Left hindlimb (tissue), 1 donor: ENCODE data around the gene CHST13.
"Not testable (repeated sequence)": the region's sequence is repeated elsewhere in the genome, so short reads cannot be mapped to it uniquely, and the experiment has no call there.

Experiments used
- DNase-seq: peaks from one replicate; pipeline ENCODE4 v3.0.0-alpha.2; 2018

Gene CHST13

GRCh38 chr3:126556637-126557414 is 32.9 kb downstream of the CHST13 start:
- no peak for DNase-seq

- DNase-seq: no peak
These were observed 33.4 kb downstream of the CHST13 start for GRCh38 chr3:126557415-126557745.

- DNase-seq: no peak
These were observed 33.8 kb downstream of the CHST13 start for GRCh38 chr3:126557761-126558160.

GRCh38 chr3:126558336-126559071 is 34.5 kb downstream of the CHST13 start, which contains the start of gene C3orf22:
Gene C3orf22, minus strand, starts transcription at chr3:126558932. Its CDS starts 5,542 bp downstream, at chr3:126553390.
- no peak for DNase-seq

GRCh38 chr3:126562737-126563276 is 38.9 kb downstream of the CHST13 start:
- DNase-seq: no peak

GRCh38 chr3:126567696-126568438 is 43.9 kb downstream of the CHST13 start:
- DNase-seq: no peak

- no peak for DNase-seq
These were observed 44.9 kb downstream of the CHST13 start for GRCh38 chr3:126568776-126569342.

- DNase-seq: no peak
These were observed 45.5 kb downstream of the CHST13 start for GRCh38 chr3:126569390-126569975.

GRCh38 chr3:126570103-126570541 is 46.2 kb downstream of the CHST13 start:
- no peak for DNase-seq

- DNase-seq: no peak
These were observed 47.1 kb downstream of the CHST13 start for GRCh38 chr3:126571078-126571477.

- DNase-seq: no peak
These were observed 49.6 kb downstream of the CHST13 start for GRCh38 chr3:126573492-126574117.

- no peak for DNase-seq
These were observed 53.3 kb downstream of the CHST13 start for GRCh38 chr3:126577261-126577660.

- DNase-seq: no peak
These were observed 54.7 kb downstream of the CHST13 start for GRCh38 chr3:126578702-126579101.

GRCh38 chr3:126580746-126581145 is 56.8 kb downstream of the CHST13 start:
- DNase-seq: no peak

GRCh38 chr3:126581569-126581968 is 57.6 kb downstream of the CHST13 start:
- DNase-seq: no peak

GRCh38 chr3:126582311-126582710 is 58.4 kb downstream of the CHST13 start:
- no peak for DNase-seq

GRCh38 chr3:126591515-126591914 is 67.6 kb downstream of the CHST13 start:
- not testable (repeated sequence) for DNase-seq
